ENCODE data around the gene CNOT1.

Gene CNOT1

DNA sequence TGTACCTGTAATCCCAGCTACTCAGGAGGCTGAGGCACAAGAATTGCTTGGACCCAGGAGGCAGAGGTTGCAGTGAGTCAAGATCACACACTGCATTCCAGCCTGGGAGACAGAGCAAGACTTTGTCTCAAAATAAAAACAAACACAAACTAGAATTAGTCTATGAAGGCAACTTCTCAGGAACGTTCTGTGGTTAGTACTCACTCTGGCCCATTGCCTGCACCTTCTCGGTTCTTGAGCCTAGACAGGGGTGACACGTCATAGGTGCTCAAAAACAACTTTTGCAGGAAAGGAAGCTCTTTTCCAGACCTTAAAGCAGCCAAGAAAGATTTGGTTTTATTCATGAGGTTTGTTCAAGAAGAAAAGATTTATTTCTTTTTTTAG, 22.3 kb upstream of the CNOT1 start:
- FAIRE-seq (no peak), DNase-seq (ENCODE audit: insufficient read length, low spot score) (no peak)
- TF ChIP-seq CTCF (IDR thresholded peaks at IDR 0.05; ENCODE audit: insufficient read depth, missing control alignments), result no peak

DNA sequence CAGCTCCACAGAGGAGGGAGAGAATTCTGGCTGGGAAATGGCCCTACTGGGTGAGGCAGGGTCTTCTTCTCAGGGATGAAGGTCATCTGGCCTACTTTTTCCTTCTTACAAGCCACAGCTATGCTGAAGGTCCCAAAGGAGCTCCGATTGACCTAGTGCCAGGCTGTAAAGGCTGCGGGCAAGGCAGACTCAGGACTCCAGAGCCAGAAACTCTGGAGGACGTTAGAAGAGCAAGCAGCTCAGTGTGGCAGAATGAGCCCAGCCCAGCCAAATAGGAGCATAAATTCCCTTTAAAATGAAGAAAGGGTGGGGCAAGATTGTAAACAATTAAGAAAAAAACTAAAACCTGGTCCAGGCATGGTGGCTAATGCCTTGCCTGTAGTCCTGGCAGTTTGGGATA, 20.1 kb upstream of the CNOT1 start:
- DNase-seq (ENCODE audit: insufficient read length, low spot score), result no peak
- FAIRE-seq, result no peak
- no peak for TF ChIP-seq CTCF (IDR thresholded peaks at IDR 0.05; ENCODE audit: insufficient read depth, missing control alignments)

- DNase-seq (ENCODE audit: insufficient read length, low spot score), result no peak
- FAIRE-seq, result no peak
These were observed 17.5 kb upstream of the CNOT1 start for GRCh38 chr16:58647107-58647506.

DNA sequence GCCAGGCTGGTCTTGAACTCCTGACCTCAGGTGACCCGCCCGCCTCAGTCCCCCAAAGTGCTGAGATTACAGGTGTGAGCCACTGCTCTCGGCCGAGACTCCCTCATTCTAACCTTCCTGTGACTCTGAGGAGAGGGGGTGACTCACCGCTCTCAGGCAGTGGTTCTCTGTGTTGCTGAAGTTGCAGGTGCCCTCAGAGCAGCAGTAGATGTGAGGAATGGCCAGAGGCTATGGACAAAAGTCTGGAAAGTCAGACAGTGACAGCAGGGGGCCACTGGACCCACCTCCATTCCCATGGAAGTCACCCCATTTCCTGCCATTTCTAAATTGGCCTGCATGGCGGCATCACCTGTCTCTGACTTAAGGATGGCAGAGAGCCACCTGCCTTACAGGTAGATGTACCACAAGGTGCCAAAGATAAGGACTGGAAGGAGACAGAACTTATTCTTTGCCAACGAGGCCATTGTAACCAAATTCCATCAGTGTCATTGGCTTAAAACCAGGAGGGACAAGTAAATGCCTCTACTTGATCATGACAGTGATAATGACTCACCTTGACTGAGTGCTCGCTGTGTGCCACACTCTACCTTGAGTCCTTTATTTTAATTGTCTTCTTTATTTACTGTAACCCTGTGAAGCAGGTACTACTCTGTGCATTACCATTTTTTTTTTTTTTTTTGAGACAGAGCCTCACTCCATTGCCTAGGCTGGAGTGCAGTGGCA, 15.3 kb upstream of the CNOT1 start:
- FAIRE-seq, result no peak
- DNase-seq (ENCODE audit: insufficient read length, low spot score), result no peak

More at GRCh38 chr16:58647107-58647506, 17.5 kb upstream of the CNOT1 start:
- TF ChIP-seq CTCF (IDR thresholded peaks at IDR 0.05; ENCODE audit: insufficient read depth, missing control alignments), result no peak

GRCh38 chr16:58644108-58644507, 14.5 kb upstream of the CNOT1 start:
- FAIRE-seq (no peak), DNase-seq (ENCODE audit: insufficient read length, low spot score) (no peak)
- no peak for TF ChIP-seq CTCF (IDR thresholded peaks at IDR 0.05; ENCODE audit: insufficient read depth, missing control alignments)

More for the DNA sequence above, 15.3 kb upstream of the CNOT1 start:
- no peak for TF ChIP-seq CTCF (IDR thresholded peaks at IDR 0.05; ENCODE audit: insufficient read depth, missing control alignments)

- no peak for FAIRE-seq
- TF ChIP-seq CTCF (IDR thresholded peaks at IDR 0.05; ENCODE audit: insufficient read depth, missing control alignments), result no peak
- no peak for DNase-seq (ENCODE audit: insufficient read length, low spot score)
These were observed 11.3 kb upstream of the CNOT1 start for GRCh38 chr16:58640949-58641348.

DNA sequence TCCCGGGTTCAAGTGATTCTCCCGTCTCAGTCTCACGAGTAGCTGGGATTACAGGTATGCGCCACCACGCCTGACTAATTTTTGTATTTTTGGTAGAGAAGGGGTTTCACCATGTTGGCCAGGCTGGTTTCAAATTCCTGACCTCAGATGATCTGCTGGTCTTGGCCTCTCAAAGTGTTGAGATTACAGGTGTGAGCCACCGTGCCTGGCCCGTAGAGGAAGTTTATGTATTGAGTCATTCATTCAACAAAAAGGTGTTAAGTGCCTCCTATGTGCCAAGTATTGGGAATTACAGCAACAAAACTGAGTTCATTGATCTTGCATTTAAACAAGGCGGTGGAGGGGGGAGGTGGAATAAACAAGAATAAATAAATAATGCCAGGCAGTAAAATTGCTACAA, 10.2 kb upstream of the CNOT1 start:
- DNase-seq (ENCODE audit: insufficient read length, low spot score) (no peak), FAIRE-seq (no peak)
- TF ChIP-seq CTCF (IDR thresholded peaks at IDR 0.05; ENCODE audit: insufficient read depth, missing control alignments), result no peak
